AG09309 (cell line): ENCODE data around the gene ZNF441.

Experiments used
- DNase-seq: peaks from one replicate; pipeline ENCODE4 v3.0.0-alpha.2; 2010; ENCODE audit warnings: low read depth
- H3K4me3 ChIP-seq: 2 replicates; pipeline ENCODE4 v1.5.1; 2011; ENCODE audit warnings: mild to moderate bottlenecking, low read depth, low read length, moderate library complexity; ENCODE audit not compliant: control insufficient read depth
- TF ChIP-seq, protein P1 (sequence below): IDR thresholded peaks from 2 replicates; pipeline ENCODE4 v1.5.1; 2011; ENCODE audit warnings: mild to moderate bottlenecking, low read depth, low read length, inconsistent platforms; ENCODE audit not compliant: insufficient read depth, control insufficient read depth; ENCODE audit errors: missing control alignments

ZNF441 gene

GRCh38 chr19:11792942-11793341 lies 26.1 kb downstream of the ZNF441 start:
- no peak overlapping the region for H3K4me3 ChIP-seq
- no peak for DNase-seq
- TF ChIP-seq, protein P1, sequence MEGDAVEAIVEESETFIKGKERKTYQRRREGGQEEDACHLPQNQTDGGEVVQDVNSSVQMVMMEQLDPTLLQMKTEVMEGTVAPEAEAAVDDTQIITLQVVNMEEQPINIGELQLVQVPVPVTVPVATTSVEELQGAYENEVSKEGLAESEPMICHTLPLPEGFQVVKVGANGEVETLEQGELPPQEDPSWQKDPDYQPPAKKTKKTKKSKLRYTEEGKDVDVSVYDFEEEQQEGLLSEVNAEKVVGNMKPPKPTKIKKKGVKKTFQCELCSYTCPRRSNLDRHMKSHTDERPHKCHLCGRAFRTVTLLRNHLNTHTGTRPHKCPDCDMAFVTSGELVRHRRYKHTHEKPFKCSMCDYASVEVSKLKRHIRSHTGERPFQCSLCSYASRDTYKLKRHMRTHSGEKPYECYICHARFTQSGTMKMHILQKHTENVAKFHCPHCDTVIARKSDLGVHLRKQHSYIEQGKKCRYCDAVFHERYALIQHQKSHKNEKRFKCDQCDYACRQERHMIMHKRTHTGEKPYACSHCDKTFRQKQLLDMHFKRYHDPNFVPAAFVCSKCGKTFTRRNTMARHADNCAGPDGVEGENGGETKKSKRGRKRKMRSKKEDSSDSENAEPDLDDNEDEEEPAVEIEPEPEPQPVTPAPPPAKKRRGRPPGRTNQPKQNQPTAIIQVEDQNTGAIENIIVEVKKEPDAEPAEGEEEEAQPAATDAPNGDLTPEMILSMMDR = no peak

DNA sequence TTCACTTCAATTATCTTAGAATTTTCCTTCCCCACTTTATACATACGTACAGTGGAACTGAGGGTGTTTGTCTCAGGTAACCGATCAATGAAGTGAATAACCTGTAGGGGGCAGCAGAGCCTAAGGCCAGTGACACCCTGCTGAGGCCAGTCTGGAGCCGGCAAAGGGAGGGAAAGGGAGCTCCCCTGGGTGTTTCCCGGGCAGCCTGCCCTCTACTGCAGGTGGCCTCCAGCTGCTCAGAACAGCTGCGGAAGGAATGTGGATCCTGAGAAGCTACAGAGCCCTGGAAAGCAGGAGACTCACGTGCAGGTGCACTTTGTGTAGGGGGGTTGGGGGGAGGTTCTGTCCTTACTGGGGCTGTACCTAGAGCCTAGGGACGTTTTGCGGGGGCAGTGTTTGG lies 30.7 kb downstream of the ZNF441 start:
- H3K4me3 ChIP-seq = no peak overlapping the region
- TF ChIP-seq, protein P1 = peak; percentile 89
- peak; percentile 52 for DNase-seq

GRCh38 chr19:11798391-11799330 lies 31.9 kb downstream of the ZNF441 start, which contains the start of gene ZNF491:
ZNF491 (plus strand) TSS chr19:11798523; CDS start chr19:11805954, 7,431 bp downstream.
- TF ChIP-seq, protein P1 = peak; percentile 22
- peak within 1 kb of the TSS; percentile 62 for H3K4me3 ChIP-seq
- peak; percentile 56 for DNase-seq

DNA sequence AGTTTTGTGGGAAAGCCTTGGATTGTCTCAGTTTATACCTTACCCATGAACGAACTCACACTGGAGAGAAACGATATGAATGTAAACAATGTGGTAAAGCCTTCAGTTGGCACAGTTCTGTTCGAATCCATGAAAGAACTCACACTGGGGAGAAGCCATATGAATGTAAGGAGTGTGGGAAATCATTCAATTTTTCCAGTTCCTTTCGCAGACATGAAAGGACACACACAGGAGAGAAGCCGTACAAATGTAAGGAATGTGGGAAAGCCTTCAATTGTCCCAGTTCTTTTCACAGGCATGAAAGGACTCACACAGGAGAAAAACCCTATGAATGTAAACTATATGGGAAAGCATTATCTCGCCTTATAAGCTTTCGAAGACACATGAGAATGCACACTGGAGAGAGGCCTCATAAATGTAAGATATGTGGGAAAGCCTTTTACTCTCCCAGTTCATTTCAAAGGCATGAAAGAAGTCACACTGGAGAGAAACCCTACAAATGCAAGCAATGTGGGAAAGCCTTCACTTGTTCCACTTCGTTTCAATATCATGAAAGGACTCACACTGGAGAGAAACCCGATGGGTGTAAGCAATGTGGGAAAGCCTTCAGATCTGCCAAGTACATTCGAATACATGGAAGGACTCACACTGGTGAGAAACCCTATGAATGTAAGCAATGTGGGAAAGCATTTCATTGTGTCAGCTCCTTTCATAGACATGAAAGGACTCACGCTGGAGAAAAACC lies 39.7 kb downstream of the ZNF441 start:
- no peak for DNase-seq
- TF ChIP-seq, protein P1 = no peak
- H3K4me3 ChIP-seq = no peak overlapping the region

DNA sequence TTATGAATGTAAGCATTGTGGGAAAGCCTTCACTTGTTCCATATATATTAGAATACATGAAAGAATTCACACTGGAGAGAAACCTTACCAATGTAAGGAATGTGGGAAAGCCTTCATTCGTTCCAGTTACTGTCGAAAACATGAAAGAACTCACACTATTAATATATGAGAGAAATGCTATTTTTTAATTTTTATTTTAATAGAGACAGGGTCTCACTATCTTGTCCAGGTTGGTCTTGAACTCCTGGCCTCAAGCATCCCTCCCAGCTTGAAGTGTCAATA lies 40.2 kb downstream of the ZNF441 start:
- TF ChIP-seq, protein P1 = no peak
- DNase-seq = no peak
- no peak overlapping the region for H3K4me3 ChIP-seq

GRCh38 chr19:11813703-11814028 lies 46.9 kb downstream of the ZNF441 start:
- TF ChIP-seq, protein P1 = no peak
- peak overlapping the region; percentile 67 for H3K4me3 ChIP-seq
- DNase-seq = no peak
